ENCODE data around the gene ZNF222.

Gene ZNF222

DNA sequence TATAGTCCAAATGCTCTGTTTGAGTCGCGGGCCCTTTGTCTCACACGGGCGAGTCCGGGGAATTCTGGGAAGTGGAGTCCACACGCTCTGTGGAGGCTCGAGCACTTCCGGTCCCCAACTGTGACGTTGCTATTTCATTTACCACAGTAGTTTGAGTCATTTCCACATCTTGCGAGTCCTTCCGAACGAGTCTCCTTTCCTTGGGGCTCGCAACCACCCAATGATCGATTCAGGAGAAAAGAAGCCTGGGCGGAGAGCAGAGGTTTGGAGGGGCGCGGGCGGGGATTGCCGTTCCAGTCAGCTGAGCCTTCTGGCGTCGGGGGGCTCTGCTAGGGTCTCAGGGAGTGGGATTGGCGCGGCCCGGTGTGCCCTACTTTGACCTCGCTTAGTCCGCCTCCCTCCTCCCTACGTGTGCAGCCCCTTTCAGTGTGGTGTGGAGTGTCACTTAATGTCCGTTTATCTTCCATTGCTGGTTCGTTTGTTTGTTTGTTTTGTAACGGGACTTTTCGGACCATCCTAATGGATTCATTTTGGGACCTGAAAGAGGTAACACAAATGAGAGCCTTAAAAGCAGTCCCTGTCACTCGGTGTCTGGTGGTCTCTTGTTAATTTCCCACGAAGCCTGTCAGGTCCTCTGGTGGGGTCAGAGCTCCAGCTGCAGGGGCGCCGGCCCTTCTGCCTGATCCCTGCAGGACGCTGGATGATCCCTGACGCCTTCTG is at the start of gene ZNF222:
Gene ZNF222 (plus strand): TSS at position 163 of the 720 bp plus-strand sequence. CDS start 58 bp downstream, at position 221.
- DNase-seq, result peak; percentile 69

- DNase-seq, result no peak
Observed at GRCh38 chr19:43976732-43977131, 48.4 kb upstream of the ZNF222 start.

- DNase-seq, result no peak
Observed at GRCh38 chr19:43983544-43983911, 41.7 kb upstream of the ZNF222 start.

DNA sequence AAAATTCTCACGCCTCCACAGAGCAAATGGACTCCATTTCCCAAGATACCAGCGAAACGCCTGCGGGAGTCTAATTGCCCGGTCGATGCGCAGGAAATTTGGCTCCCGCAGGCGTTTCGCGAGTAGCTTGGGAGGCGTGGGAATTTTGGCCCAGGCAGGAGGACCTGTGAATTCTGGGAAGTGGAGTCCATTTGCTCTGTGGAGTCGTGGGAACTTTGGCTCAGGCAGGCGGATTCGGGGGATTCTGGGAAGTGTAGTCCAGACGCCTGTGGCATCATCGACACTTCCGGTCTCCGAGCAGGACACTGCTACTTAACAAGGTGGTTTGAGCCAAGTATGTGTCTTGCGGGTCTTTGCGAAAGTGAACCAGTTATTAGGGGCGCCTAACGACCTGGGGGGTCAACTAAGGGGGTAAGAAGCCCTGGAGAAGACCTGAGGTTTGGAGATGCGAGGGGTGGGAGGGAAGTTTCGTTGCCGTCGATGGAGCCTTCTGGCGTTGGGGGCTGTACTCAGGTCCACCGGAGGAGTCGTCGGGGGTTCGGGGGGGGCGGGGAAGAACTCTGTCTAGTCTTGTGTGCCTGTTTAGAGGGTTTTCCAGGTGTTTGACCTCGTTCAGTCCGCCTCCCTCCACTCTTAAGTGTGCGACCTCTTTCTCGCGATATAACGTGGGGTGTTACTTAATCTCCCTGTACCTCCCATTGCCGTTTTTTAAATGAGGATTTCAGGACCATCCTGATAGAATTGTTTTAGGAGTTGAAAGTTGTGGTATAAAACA is 41.1 kb upstream of the ZNF222 start, which contains the start of gene ZNF155:
Gene ZNF155 (plus strand): TSS at position 277 of the 775 bp plus-strand sequence. CDS start 4,356 bp downstream, outside the sequence.
- DNase-seq, result peak; percentile 96

- DNase-seq, result no peak
Observed at GRCh38 chr19:43984687-43985000, 40.5 kb upstream of the ZNF222 start.

DNA sequence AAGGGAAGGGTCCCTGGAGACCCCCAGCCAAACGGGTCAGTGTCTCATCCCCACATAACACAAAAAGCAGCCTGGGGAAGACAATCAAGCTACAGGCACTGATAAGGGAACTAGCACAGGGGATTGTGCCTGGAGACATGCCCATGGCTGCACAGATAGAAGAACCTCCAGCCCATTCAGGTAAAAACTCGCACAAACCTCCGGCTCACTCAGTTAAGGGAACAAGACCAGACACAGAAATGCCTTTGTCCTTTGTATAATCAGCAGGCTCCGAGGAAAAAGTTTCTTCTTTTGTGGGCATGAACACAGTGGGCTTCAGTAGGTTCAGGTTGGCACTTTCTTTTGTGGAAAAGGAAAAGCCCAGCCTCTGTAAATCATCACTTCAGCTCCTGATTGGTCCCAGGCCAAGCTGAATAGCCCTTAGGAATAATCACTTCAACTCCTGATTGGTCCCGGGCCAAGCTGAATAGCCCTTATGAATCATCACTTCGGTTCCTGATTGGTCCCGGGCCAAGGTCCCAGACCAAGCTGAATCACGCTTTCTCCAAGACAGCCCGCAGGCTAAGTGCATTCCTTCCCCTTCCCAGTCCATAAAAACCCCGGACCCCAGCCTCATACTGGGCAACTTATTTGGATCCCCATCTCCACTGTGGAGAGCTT is 27.4 kb upstream of the ZNF222 start:
- no peak for DNase-seq

- no peak for DNase-seq
Observed at GRCh38 chr19:44002212-44002565, 23.0 kb upstream of the ZNF222 start.

DNA sequence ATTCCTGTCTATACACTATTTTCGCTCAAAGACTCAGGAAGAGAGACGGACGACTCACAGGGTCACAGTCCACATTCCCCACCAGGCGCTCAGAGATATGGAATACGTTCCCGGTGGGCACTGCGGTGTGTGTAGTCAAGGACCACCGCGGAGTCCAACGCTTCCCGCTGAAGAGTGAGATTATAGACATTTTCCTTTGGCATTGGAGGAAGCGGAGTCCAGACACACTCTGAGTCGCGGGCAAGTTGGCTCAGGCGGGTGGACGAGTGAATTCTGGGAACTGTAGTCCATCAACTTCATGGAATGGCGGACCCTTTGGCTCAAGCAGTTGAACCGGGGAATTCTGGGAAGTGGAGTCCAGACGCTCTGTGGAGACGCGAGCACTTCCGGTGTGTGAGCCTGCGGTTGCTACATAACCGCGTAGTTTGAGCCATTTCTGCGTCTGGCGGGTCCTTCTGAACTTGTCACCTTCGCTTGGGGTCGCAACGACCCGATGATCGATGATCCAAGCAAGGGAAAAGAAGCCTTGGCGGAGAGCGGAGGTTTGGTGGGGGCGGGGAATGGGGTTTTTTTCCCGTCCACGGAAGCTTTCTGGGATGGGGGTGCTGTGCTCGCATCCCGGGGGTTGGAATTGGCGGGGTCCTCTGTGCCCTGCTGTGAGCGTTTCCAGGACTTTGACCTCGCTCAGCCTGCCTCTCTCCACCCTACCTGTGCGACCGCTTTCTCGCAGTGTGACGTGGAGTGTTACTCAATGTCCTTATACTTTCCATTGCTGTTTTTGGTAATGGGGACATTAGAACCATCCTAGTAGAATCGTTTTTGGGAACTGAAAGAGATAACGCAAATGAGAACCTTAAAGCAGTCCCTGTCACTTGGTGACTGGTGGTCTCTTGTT is 22.4 kb upstream of the ZNF222 start, which contains the start of gene ZNF230:
Gene ZNF230 (plus strand): TSS at position 392 of the 895 bp plus-strand sequence. CDS start 4,122 bp downstream, outside the sequence.
- peak; percentile 92 for DNase-seq

DNA sequence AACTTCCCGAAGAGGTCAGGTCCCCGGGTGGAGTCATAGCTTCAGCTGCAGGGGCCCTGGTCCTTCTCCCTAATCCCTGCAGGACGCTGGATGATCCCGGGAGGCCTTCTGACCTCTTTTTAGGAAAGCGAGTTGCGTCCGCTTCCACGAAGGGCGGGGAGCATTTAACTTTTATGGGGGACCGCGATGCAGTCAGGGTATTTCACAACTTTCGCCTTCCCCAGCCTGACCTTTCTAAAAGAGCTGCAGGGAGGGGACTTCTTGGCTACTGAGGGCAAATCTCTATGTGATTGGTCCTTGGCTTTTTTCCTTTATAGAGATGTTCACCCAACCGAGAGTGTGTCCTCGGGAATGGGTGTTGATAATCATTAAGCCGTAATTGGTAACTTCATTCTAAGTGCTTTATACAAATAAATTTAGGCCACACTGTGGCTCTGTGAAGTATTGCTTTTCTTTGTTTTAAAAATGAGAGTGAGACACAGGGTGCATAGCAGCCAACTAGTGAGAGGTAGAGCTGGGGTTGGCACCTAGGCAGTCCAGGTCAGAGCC is 21.6 kb upstream of the ZNF222 start:
- no peak for DNase-seq

DNA sequence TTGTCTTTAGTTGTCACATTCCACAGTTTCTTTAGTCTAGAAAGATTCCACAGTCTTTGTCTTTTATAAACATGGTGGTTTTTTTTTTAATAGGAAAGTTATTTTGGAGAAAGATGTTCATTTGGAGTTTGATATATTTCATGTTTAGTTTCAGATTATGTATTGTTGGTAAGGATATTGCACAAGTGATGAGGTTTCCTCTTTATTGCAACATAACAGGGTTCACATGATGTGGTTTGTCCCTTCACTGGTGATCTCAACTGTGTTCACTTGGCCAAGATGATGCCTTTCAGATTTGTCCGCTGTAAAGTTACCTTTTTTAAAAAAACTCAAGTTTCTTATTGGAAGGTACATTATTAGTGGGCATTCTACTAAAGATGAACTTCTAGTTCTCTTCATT is 19.2 kb upstream of the ZNF222 start:
- no peak for DNase-seq

DNA sequence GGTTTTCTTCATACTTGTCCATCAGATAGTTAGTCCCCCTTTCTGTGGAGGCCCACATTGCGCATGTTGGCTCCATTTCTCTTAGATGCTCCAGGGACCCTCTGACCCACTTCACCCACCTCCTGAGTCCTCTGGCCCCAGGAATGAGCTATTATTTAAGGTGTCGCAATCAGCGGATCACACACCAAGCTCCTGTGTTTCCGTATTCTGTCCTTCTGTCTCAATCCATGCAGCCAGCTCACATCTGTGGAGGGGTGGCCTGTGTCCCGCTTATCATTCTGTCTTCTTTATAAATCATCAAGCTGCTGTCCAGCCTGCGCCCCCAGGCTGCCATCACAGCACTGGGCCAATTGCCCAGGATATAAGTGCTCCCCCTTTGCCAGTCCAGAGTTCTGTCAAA is 17.7 kb upstream of the ZNF222 start:
- DNase-seq, result no peak

GRCh38 chr19:44010468-44010867 is 14.7 kb upstream of the ZNF222 start:
- DNase-seq, result no peak

- no peak for DNase-seq
Observed at GRCh38 chr19:44019498-44019897, 5.7 kb upstream of the ZNF222 start.

- DNase-seq, result no peak
Observed at GRCh38 chr19:44021221-44021620, 4.0 kb upstream of the ZNF222 start.

DNA sequence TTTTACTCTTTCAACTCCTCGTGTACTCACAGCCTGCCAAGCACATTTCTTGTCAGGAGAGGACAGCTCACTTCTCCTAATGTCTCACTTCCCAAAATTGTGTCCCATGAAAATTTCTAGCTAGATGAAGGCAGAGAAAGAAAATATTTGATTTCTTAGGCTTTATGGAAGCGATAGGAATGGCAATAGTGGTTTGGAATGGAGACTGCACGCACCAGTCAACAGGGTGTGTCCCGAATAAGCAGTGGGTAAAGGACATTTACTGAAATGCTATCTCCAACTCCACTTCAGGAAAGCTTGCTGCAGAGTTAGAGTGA is 321 bp upstream of the ZNF222 start:
- no peak for DNase-seq

- DNase-seq, result no peak
Observed at GRCh38 chr19:44026622-44027021, 1.4 kb downstream of the ZNF222 start.

DNA sequence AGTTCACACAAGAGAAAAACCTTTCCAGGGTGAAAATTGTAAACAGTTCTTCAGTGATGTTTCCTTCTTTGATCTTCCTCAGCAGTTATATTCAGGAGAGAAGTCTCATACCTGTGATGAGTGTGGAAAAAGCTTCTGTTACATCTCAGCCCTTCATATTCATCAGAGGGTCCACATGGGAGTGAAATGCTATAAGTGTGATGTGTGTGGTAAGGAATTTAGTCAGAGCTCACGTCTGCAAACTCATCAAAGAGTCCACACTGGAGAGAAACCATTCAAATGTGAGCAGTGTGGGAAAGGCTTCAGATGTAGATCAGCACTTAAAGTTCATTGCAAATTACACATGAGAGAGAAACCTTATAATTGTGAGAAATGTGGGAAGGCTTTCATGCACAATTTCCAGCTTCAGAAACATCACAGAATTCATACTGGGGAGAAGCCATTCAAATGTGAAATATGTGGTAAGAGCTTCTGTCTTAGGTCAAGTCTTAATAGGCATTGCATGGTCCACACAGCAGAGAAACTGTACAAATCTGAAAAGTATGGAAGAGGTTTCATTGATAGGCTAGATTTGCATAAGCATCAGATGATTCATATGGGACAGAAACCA is 6.9 kb downstream of the ZNF222 start:
- no peak for DNase-seq

DNA sequence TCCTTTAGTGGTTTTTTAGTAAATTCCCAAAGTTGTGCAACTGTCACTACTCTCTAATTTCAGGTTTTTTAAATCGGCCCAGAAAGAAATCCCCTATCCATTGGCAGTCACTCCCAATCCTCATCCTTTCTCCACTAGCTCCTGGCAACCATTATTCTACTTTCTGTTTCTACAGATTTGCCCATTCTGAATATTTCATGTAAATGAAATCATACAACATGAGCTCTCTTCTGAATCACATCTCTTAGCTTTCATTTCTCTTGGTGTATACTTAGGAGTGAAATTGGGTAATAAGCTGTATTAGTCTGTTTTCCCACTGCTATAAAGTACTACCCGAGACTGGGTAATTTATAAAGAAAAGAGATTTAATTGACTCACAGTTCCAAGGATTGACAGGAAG is 17.0 kb downstream of the ZNF222 start:
- DNase-seq, result no peak

- peak; percentile 72 for DNase-seq
Observed at GRCh38 chr19:44050740-44051649, 25.8 kb downstream of the ZNF222 start.

DNA sequence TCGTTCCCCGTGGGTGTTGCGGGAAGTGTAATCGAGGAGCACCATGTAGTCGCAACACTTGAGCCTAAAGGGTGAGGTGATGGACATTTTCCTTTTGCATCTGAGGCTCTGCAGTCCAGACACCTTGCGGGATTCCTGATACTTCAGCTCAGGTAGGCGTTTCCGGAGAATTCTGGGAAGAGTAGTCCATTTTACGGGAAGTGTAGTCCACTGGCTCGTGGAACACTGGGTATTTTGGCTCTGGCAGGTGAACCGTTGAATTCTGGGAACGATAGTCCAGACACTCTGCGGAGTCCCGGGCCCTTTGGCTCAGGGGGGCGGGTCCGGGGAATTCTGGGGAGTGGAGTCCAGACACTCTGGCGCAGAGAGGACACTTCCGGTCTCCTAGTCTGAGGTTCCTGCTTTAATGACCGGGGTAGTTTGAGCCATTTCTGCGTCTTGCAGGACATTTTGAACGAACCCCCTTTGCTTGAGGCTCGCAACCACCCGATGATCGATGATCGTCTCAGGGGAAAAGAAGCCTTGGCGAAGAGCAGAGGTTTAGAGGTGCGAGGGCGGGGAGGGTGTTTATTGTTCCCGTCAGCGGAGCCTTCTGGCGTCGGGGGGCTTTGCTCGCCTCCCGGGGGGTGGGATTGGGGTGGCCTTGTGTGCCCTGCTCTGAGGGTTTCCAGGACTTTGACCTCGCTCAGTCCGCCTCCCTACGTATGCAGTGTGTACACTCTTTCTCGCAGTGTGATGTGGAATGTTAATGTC is 26.6 kb downstream of the ZNF222 start, which contains the start of gene ZNF223:
Gene ZNF223 (plus strand): TSS at position 387 of the 753 bp plus-strand sequence. CDS start 3,141 bp downstream, outside the sequence.
- DNase-seq, result peak; percentile 95

Data from NCI-H2171 (cell line).